Nucleus accumbens (tissue), 56 donors: ENCODE results near the gene MAOA.
"Not testable (repeated sequence)": the region's sequence is repeated elsewhere in the genome, so short reads cannot be mapped to it uniquely, and the experiment has no call there.

Experiments
- DNase-seq, 56 donors: peaks; one replicate each; lab custom pipeline; 2025; lab: John Stamatoyannopoulos, UW

Gene MAOA

DNA sequence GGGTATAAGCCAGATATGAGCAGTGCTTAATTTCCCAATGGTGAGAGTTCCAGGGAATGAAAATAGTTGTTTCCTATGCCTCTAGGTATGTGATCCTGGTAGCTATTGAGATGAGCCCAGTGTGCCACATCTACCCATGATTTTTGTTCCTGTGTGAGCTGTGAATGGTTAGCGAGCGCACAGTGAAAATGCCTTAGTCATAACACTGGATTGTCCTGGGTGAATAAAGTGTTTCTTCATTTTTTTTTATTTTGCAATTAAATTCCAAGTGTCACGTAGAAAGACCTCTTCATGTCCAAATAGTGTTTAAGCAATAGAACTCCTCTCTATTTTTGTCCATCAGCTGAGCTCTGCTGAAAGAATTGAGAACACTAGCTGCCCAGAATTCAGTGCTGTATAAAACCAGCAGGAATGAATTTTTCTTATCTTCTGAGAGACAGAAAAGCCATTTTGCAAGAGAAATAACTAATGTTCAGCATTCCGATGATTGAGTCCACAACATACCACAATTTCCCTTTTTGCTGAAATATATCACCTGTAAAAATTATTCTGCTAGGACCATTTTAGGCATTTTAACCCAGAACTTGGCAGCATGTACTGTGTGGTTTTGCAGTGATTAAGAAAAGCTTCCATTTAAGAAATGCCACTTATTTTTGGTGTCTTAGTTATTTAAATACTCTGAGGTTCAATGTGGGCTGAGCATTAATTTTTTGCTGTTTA, 5.6 kb downstream of the MAOA start:
- no peak for DNase-seq

DNA sequence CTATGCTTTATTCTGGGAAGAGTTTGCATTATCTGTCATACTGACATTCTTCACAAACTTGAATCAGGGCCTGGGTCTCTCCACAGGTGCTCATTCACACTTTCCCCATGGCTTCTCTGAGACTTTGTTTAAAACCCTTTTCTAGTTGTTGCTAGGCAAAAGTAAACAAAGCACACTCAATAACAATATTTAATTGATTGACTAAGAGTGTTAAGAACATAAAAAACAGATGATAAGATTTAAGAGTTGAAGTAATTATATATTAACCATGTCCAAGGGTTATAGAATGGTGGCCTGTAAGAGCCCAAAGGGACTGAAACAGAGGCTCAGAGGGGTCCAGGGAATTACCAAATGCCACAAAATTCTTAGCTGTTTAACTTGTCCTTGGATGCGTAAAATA, 7.1 kb downstream of the MAOA start:
- DNase-seq = no peak

DNA sequence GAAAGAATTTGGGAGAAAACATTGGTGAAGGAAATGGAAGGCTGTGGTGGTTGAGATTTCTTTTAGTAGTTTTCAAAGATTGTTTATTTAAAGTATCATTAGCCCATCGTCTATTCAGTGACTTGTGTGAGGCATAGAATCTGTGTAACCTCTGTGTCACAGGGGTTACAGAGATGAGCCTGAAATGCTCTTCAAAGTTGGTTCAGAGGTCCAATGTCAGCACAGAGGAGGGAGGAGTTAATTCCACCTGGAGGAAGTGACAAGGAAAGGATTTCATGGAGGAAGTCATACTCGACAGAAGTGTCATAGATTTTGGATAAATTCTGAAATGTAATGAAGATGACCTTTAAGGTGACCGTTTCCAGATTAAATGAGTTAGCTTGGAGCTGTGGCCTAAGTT, 8.2 kb downstream of the MAOA start:
- DNase-seq = no peak

DNA sequence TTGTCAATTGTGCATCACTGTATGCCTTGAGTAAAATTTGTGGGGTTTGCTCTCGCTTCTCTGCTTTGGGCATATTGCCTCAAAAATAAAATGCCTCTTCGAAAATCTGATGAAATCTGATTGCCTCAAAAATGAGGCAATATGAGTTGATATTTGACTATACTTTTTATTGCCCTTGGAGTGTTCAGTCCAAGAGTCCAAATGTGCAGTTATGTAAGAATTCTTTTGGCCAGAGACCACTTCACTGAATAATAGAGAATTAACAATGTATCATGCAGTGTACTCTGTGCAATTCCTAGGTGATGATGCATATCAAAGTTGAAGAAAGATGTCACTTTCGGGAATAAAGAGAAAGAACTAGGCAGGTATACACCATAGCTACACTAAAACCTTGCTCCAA, 8.6 kb downstream of the MAOA start:
- DNase-seq = no peak

DNA sequence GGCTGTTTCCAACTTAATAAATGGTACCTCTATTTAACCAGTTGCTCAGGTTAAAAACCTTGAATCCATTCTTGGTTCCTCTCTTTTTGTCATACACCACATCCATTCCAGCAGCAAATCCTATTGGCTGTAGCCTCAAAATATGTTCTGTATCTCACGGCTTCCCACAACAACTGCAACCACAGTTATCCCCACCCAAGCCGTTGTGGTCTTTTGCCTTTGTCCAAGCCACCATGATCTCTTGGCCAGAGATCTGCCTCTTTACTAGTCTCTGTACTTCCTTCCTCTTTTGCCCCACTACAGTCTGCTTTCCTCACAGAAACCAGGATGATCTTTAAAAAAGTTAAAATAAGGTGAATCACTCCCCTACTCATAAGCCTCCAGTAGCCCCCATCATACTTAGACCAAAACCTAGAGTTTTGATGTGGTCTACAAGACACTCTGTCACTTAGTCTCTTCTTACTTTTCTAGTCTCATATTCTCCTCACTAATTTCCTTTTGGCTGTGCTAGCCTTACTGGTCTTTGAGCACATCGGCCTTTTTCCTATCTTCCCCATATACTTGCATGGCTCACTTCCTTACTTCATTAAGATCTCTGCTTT, 10.3 kb downstream of the MAOA start:
- no peak for DNase-seq

DNA sequence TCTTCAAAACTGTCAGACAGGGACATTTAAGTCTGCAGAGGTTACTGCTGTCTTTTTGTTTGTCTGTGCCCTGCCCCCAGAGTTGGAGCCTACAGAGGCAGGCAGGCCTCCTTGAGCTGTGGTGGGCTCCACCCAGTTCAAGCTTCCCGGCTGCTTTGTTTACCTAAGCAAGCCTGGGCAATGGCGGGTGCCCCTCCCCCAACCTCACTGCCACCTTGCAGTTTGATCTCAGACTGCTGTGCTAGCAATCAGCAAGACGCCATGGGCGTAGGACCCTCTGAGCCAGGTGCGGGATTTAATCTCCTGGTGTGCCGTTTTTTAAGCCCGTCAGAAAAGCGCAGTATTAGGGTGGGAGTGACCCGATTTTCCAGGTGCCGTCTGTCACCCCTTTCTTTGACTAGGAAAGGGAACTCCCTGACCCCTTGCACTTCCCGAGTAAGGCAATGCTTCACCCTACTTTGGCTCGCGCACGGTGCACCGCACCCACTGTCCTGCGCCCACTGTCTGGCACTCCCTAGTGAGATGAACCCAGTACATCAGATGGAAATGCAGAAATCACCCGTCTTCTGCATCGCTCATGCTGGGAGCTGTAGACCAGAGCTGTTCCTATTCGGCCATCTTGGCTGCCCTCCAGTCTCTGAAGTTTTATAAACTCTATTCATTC, 20.0 kb downstream of the MAOA start:
- DNase-seq = not testable (repeated sequence)

DNA sequence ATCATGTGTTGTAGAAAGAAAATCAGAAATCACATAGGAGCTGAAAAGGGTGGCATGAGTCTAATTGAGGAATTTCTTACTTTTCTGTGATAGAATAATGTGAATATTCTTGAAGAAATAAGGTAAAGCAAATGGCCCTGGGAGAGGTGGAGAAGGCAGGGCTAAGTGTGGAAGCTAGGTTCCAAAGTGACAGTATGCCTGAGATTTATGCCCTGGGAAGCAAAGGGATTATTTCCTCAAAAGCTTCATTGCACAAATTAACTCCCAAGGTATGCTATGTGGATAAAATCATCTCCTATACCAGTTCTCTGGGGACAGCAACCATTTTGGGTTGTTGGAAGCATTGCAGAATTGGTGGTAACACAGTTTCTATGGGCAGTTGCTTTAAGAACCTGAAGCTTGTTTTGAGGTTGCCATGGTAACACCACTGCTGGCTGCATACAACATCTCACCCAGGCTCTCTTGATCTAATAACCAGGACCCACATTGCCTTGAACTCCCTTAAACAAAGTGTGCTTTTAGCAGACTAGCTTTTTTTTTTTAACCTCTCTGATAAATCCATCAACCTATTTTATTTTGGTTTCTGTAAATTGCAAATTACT, 21.0 kb downstream of the MAOA start:
- DNase-seq = no peak

- DNase-seq = no peak
Measured at GRCh38 chrX:43677993-43678392, 21.9 kb downstream of the MAOA start.

DNA sequence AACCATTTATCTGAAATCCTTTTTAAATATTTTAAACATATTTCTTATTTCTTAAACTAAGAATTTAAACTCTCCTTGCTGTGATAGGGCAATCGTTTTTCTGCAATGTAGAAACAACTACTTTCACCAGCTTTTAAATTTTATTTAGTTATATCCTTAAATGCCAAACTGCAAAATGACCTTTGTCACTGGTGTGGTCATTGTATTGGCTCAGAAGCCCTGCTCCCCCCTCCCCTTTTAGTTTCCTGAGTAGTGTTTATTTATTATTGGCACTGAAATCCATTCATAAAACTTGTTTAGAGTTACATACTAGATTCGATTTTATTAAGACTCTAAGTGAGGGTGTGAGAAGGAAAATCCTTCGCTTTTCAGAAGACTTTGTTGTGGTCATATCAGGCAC, 23.0 kb downstream of the MAOA start:
- DNase-seq = no peak

- no peak for DNase-seq
Measured at GRCh38 chrX:43679778-43680177, 23.7 kb downstream of the MAOA start.

GRCh38 chrX:43682726-43683125, 26.6 kb downstream of the MAOA start:
- DNase-seq = no peak

DNA sequence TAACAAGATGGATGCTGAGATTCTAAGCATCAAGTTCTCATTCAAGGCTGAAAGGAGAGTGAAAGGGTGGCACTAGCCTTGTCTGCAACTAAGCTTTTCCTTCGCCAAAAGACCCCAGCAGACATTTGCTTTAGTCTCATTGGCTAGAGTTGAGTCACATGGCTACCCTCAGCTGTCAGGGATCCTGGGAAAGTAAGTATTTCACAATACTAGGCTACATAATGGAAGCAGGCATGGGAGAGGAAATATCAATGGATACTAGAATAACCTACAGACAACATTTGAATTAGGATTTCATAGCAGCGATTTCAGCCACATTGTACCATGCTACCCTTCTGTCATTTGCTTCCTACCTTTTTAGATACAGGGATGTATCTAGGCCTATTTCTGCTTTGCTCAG, 29.1 kb downstream of the MAOA start:
- DNase-seq = no peak

DNA sequence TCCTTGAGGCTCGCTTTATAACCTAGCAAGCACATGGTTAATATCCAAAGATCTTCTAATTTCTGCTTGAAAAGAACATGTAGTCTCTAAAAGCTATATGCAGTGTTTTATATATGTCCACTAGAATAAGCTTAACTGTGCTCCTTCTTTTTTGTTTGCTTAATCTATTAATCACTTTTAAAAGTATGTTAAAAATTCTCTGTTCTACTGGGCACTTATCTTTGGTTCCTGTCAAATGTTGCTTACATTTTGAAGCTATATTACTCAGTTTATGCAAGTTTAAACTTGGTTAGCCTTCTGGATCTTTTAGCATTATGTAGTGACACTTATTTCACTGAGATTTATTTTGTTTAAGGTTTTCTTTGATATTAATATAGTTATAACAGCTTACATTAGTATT, 32.5 kb downstream of the MAOA start:
- no peak for DNase-seq

DNA sequence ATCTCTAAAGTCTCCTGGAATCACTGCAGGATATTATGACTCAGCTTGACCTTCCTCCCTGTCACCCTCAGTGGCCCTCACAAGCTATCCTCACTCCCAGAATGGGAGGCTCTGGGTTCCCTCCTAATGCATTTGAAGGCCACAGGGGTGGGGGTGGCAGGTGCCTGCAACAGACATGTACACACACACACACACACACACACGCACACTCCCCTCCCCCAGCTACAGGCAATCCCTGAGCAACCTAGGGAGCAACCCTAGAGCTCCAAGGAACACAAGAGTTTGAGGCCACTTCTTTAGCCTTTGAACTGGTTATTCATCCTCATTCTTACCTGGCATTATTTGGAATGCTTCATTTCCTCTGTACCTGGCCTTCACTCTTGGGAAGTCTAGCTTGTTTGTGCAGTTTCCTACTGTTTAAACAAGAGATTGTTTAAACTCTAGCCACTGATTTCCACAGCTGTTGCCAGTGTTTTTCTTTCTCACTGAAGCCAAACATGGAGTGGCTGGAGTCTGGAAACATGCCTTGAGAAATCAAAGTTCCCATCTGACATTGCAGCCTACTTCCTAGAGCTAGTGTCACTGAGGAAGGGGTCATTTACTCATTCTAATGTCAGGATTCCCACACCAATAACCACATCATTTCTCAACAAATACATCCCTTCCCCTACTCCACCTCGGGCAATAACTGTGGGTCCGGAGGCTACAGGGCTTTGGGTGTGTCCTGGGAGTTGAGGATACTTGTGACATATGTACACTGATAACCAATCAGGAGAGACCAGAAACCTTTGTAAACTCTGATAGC, 37.7 kb downstream of the MAOA start:
- no peak for DNase-seq

- no peak for DNase-seq
Measured at GRCh38 chrX:43699475-43699874, 43.4 kb downstream of the MAOA start.

- no peak for DNase-seq
Measured at GRCh38 chrX:43702079-43702524, 46.0 kb downstream of the MAOA start.

DNA sequence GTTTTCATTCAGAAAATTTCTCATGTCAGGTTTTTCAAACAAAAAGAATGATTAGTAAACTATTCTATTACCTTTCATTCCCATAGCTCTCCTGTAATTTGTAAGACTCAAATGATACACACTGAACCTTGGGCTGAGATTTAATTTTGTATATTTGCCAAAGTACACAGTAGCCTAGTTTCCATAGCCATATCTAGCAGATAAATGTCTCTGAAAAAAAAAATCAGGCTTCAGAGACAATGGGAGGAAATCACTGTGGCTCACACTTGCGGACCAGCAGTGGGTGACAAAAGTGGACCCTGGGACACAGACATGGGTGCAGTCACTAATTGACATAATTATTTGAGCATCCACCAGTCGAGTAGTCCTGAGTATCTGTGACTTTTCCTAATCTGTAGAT, 46.6 kb downstream of the MAOA start:
- no peak for DNase-seq

- DNase-seq = no peak
Measured at GRCh38 chrX:43703211-43703791, 47.2 kb downstream of the MAOA start.

- DNase-seq = no peak
Measured at GRCh38 chrX:43706786-43707370, 50.8 kb downstream of the MAOA start.
